ENCODE results near the gene FRMD4A. TPM values are rescaled to one million over a fixed set of nuclear protein-coding genes. Genes with fewer than 3 reads are reported as not detected.

The FRMD4A gene
- total RNA-seq, 2 experiments from 2014 or later: 0.17 TPM; not detected in 1

GRCh38 chr10:13624630-13625029 lies 706.1 kb downstream of the FRMD4A start:
- no peaks in the 10 kb centered on the region for H3K79me2 ChIP-seq (ENCODE audit: insufficient read depth, low read depth, low read length)
- H3K27ac ChIP-seq (ENCODE audit: low read depth, low read length, poor library complexity, severe bottlenecking): no peak overlapping the region
- H3K4me1 ChIP-seq (ENCODE audit: insufficient read depth, low read length, poor library complexity, severe bottlenecking): no peaks in the 10 kb centered on the region
- H3K9me2 ChIP-seq (ENCODE audit: insufficient read depth, low read length): no peaks in the 10 kb centered on the region
- no peaks in the 10 kb centered on the region for H3K9me3 ChIP-seq (ENCODE audit: low read length)
- H3K4me3 ChIP-seq (ENCODE audit: low read depth, low read length, poor library complexity, severe bottlenecking): no peak overlapping the region
- no peak overlapping the region for H3K4me2 ChIP-seq (ENCODE audit: low read length)
- intact Hi-C loops (cut with micrococcal nuclease; ENCODE audit: unreplicated experiment): no loop called here
- H4K20me1 ChIP-seq (ENCODE audit: insufficient read depth, low read length): no peaks in the 10 kb centered on the region
- no TSS peak for BruUV-seq (replicated peaks)
- POLR2A ChIA-PET: no interaction called here
- TF ChIP-seq EZH2phosphoT487 (IDR thresholded peaks at IDR 0.05; ENCODE audit: borderline replicate concordance, low read depth, low read length) (no peak), CTCF (conservative IDR thresholded peaks at IDR 0.05; ENCODE audit: low read length) (no peak)
- DNase-seq (ENCODE audit: low spot score): no peak
- no peak overlapping the region for H2AFZ ChIP-seq (ENCODE audit: low read length)
- peaks cover 3% of the 10 kb centered on the region; the same call in 1 of the 2 replicates for H3K36me3 ChIP-seq (ENCODE audit: insufficient read depth, low read length)
- CTCF ChIA-PET (ENCODE audit: unreplicated experiment): no interaction called here

- POLR2A ChIA-PET: interaction anchor here (0.7 to 0.9 kb wide), 2 partner anchors 22 to 23 kb away, joined by 3 to 5 read pairs; no protein-coding TSS in a partner anchor
- H3K4me3 ChIP-seq (ENCODE audit: low read depth, low read length, poor library complexity, severe bottlenecking): no peak overlapping the region
Measured at GRCh38 chr10:13621931-13622330, 708.8 kb downstream of the FRMD4A start.

More at GRCh38 chr10:13621931-13622330, 708.8 kb downstream of the FRMD4A start:
- Histone ChIP-seq H4K20me1 (ENCODE audit: insufficient read depth, low read length) (no peaks in the 10 kb centered on the region), H3K79me2 (ENCODE audit: insufficient read depth, low read depth, low read length) (no peaks in the 10 kb centered on the region), H3K9me2 (ENCODE audit: insufficient read depth, low read length) (no peaks in the 10 kb centered on the region), H3K9me3 (ENCODE audit: low read length) (no peaks in the 10 kb centered on the region), H3K4me2 (ENCODE audit: low read length) (no peak overlapping the region), H3K27ac (ENCODE audit: low read depth, low read length, poor library complexity, severe bottlenecking) (no peak overlapping the region), H3K4me1 (ENCODE audit: insufficient read depth, low read length, poor library complexity, severe bottlenecking) (no peaks in the 10 kb centered on the region), H2AFZ (ENCODE audit: low read length) (no peak overlapping the region), H3K36me3 (ENCODE audit: insufficient read depth, low read length) (peaks cover 20% of the 10 kb centered on the region; the same call in 1 of the 2 replicates)
- BruUV-seq (replicated peaks): no TSS peak
- CTCF ChIA-PET (ENCODE audit: unreplicated experiment): no interaction called here
- intact Hi-C loops (cut with micrococcal nuclease; ENCODE audit: unreplicated experiment): no loop called here
- DNase-seq (ENCODE audit: low spot score): no peak
- TF ChIP-seq EZH2phosphoT487 (IDR thresholded peaks at IDR 0.05; ENCODE audit: borderline replicate concordance, low read depth, low read length): no peak
- TF ChIP-seq CTCF (conservative IDR thresholded peaks at IDR 0.05; ENCODE audit: low read length): no peak
